Measurements from ENCODE around the gene FALEC. TPM values are rescaled to one million over a fixed set of nuclear protein-coding genes. Genes with fewer than 3 reads are reported as not detected.
A peak's percentile ranks its signal among the peaks of the same experiment; 100 is the strongest.

Gene FALEC
- total and polyA plus RNA-seq, 9 of the 15 experiments (the other 6 are each of a cell fraction or from before 2014, with no cell fraction given), result 0.15 to 1.8 (median 0.53) TPM; not detected in 5

GRCh38 chr1:150560011-150560438, 44.5 kb downstream of the FALEC start:
- peak overlapping the region; percentile 36 for H3K4me2 ChIP-seq (ENCODE audit: insufficient read depth, low read length)
- no TSS peak for BruUV-seq (replicated peaks)
- ATAC-seq, result peak; percentile 52
- peaks cover 19% of the 10 kb centered on the region for H4K20me1 ChIP-seq (replicated peaks; ENCODE audit: control insufficient read depth, insufficient read depth, low read length)
- peak; percentile 86 for FAIRE-seq
- peak overlapping the region; percentile 81 for H3K27ac ChIP-seq (ENCODE audit: extremely low read depth, low read depth, low read length)
- H3K4me3 ChIP-seq, result no peak overlapping the region
- ChIA-PET CTCF (ENCODE audit: low intra/inter-chr PET ratio) (interaction anchor here (0.6 to 1.3 kb wide), 4 partner anchors 96 to 305 kb away, joined by 3 to 5 read pairs (median 4); no protein-coding TSS in a partner anchor), POLR2A (interaction anchor here (0.5 to 2.7 kb wide), 11 partner anchors 7 to 468 kb away, joined by 3 to 21 read pairs (median 3); partner anchors contain the start of genes ADAMTSL4 and MINDY1)
- peaks cover 45% of the 10 kb centered on the region for H3K79me2 ChIP-seq (ENCODE audit: control insufficient read depth, insufficient read depth, low read length)
- peaks cover 6% of the 10 kb centered on the region for H3K9me1 ChIP-seq (ENCODE audit: control insufficient read depth, insufficient read depth, low read length)
- H3K27me3 ChIP-seq (ENCODE audit: control insufficient read depth in 2 of 2, insufficient read depth in 2 of 2, low read length in 2 of 2), result no peaks in the 10 kb centered on the region
- H3K4me1 ChIP-seq (replicated peaks in 1 of 2; ENCODE audit: control insufficient read depth in 2 of 2, insufficient read depth in 2 of 2, low read length in 2 of 2), result peaks cover 38 to 76% of the 10 kb centered on the region in 2 experiments
- no peak overlapping the region for H2AFZ ChIP-seq (ENCODE audit: low read depth, low read length)
- peak; percentile 69 to 84 (median 75) for DNase-seq (ENCODE audit: extremely low read depth in 1 of 4, low spot score in 3 of 4)
- WGBS (ENCODE audit: insufficient coverage, low coverage, missing lambda C conversion rate), result 30% methylated on average over 9 of the region's 9 CpGs
- intact Hi-C loops (cut with micrococcal nuclease) (loop anchor here (1.0 to 5.0 kb wide), 4 partner anchors 75 to 437 kb away; partner anchors contain the start of gene GOLPH3L), in situ Hi-C loops (cut with MboI) (loop anchor here (10.0 kb wide), 1 partner anchor 435 kb away; no protein-coding TSS in a partner anchor)
- peaks cover 84% of the 10 kb centered on the region for H3K36me3 ChIP-seq (ENCODE audit: control insufficient read depth, insufficient read depth, low read length)
- H3K9ac ChIP-seq (ENCODE audit: insufficient read depth in 1 of 2, low read depth in 2 of 2, low read length in 2 of 2), result peak overlapping the region; percentile 7 to 15; a peak in 2 of 4 replicates
- H3K9me3 ChIP-seq (replicated peaks; ENCODE audit: control insufficient read depth, insufficient read depth, low read depth, low read length), result no peaks in the 10 kb centered on the region
- TF ChIP-seq ZBTB33 (CRISPR knock-in tag; IDR thresholded peaks at IDR 0.05) (peak; percentile 54; the same call in 1 of the 2 replicates), YY1 (IDR thresholded peaks at IDR 0.05; ENCODE audit: borderline replicate concordance in 1 of 3, control insufficient read depth in 1 of 3, extremely low read depth in 1 of 3, insufficient read depth in 3 of 3, insufficient read length in 1 of 3, insufficient replicate concordance in 2 of 3, low read depth in 1 of 3, low read length in 2 of 3) (peak in 1 of 3 experiments; percentile 16), FOS (IDR thresholded peaks at IDR 0.05; ENCODE audit: extremely low read depth, insufficient read length) (no peak), ZNF3 (CRISPR knock-in tag; IDR thresholded peaks at IDR 0.05) (no peak), CGGBP1 (CRISPR knock-in tag; IDR thresholded peaks at IDR 0.05) (no peak), THRA (IDR thresholded peaks at IDR 0.05) (no peak), ZNF143 (CRISPR knock-in tag; IDR thresholded peaks at IDR 0.05) (0 out of 2 replicates have a peak, but pooled peaks have one; percentile 14), RBM22 (IDR thresholded peaks at IDR 0.05; ENCODE audit: low read depth, low read length, poor library complexity, severe bottlenecking) (peak; percentile 47), POLR2G (IDR thresholded peaks at IDR 0.05; ENCODE audit: low read depth, low read length) (peak; percentile 74), MAX (CRISPR knock-in tag; IDR thresholded peaks at IDR 0.05) (peak; percentile 58; the same call in 1 of the 2 replicates), POLR2AphosphoS5 (IDR thresholded peaks at IDR 0.05; ENCODE audit: control insufficient read depth, insufficient read depth, low read depth, low read length) (peak; percentile 4; the same call in 1 of the 2 replicates), CEBPG (CRISPR knock-in tag; IDR thresholded peaks at IDR 0.05) (no peak), CEBPG (tag; conservative IDR thresholded peaks at IDR 0.05 in 1 of 2, IDR thresholded peaks at IDR 0.05 in 1 of 2) (no peak), ZNF583 (CRISPR knock-in tag; IDR thresholded peaks at IDR 0.05) (0 out of 2 replicates have a peak, but pooled peaks have one; percentile 24), ZNF589 (CRISPR knock-in tag; IDR thresholded peaks at IDR 0.05; ENCODE audit: low read depth) (no peak)

All from K562 (cell line).